CD14-positive monocyte (primary cell): ENCODE measurements around the gene NUP214. TPM values are rescaled to one million over a fixed set of nuclear protein-coding genes. Genes with fewer than 3 reads are reported as not detected.
"Not testable (repeated sequence)": the region's sequence is repeated elsewhere in the genome, so short reads cannot be mapped to it uniquely, and the experiment has no call there.

Experiments used
- DNase-seq, 3 donors: peaks; one replicate each; pipeline ENCODE4 v3.0.0-alpha.2; 2011 to 2022
- H2AFZ ChIP-seq: 2 replicates; pipeline ENCODE4 v1.6.0; 2012; ENCODE audit warnings: mild to moderate bottlenecking, low read depth, low read length, inconsistent platforms; ENCODE audit not compliant: insufficient read depth, poor library complexity, severe bottlenecking
- H3K27ac ChIP-seq, 2 donors: 1 replicate in 1 of 2; 2 replicates in 1 of 2; pipeline ENCODE4 v1.5.1; 2012 to 2013; ENCODE audit warnings: low read length in 2 of 2, control low read depth in 1 of 2, inconsistent platforms in 1 of 2, low read depth in 1 of 2, mild to moderate bottlenecking in 1 of 2
- H3K27me3 ChIP-seq, 2 donors: one replicate each; pipeline versions ENCODE4 v1.6.0 to v1.6.1; 2011 to 2013; ENCODE audit warnings: low read length in 2 of 2; ENCODE audit not compliant: control insufficient read depth in 2 of 2, insufficient read depth in 2 of 2
- H3K36me3 ChIP-seq, 2 donors: replicated peaks in 1 of 2; 1 replicate in 1 of 2; 2 replicates in 1 of 2; pipeline versions ENCODE4 v1.5.1 to v1.6.1; 2012 to 2013; ENCODE audit warnings: low read length in 2 of 2, control low read depth in 1 of 2, inconsistent platforms in 1 of 2, mild to moderate bottlenecking in 1 of 2; ENCODE audit not compliant: insufficient read depth in 2 of 2, control insufficient read depth in 1 of 2
- H3K4me1 ChIP-seq, 2 donors: 1 replicate in 1 of 2; 2 replicates in 1 of 2; pipeline versions ENCODE4 v1.5.1 to v1.6.1; 2012 to 2013; ENCODE audit warnings: low read length in 2 of 2, control low read depth in 1 of 2, inconsistent platforms in 1 of 2, mild to moderate bottlenecking in 1 of 2, moderate library complexity in 1 of 2; ENCODE audit not compliant: insufficient read depth in 2 of 2, control insufficient read depth in 1 of 2
- H3K4me2 ChIP-seq: replicated peaks from 2 replicates; pipeline ENCODE3; 2012; ENCODE audit warnings: low read length, moderate library complexity, mild to moderate bottlenecking; ENCODE audit not compliant: poor library complexity, severe bottlenecking; ENCODE audit errors: extremely low read depth
- H3K4me3 ChIP-seq, 3 experiments: fragments of 200-600 bp in 1 of 3; sonication (generic) in 1 of 3; replicated peaks in 1 of 3; 1 replicate in 2 of 3; 2 replicates in 1 of 3; pipeline ENCODE4 v1.5.1; 2011 to 2013; ENCODE audit warnings: low read length in 3 of 3, mild to moderate bottlenecking in 3 of 3, control low read depth in 2 of 3, low read depth in 2 of 3, inconsistent platforms in 1 of 3, moderate library complexity in 1 of 3
- H3K79me2 ChIP-seq: 2 replicates; pipeline ENCODE4 v1.6.0; 2012; ENCODE audit warnings: mild to moderate bottlenecking, control low read depth, inconsistent platforms, low read length, moderate library complexity; ENCODE audit not compliant: insufficient read depth
- H3K9ac ChIP-seq: 2 replicates; pipeline ENCODE4 v1.6.0; 2017; ENCODE audit warnings: low read length, mild to moderate bottlenecking; ENCODE audit not compliant: insufficient read depth, poor library complexity, severe bottlenecking
- H3K9me3 ChIP-seq, 2 donors: replicated peaks in 1 of 2; 1 replicate in 1 of 2; 2 replicates in 1 of 2; pipeline versions ENCODE4 v1.5.1 to v1.6.1; 2012 to 2013; ENCODE audit warnings: low read length in 2 of 2, control low read depth in 1 of 2; ENCODE audit not compliant: control insufficient read depth in 1 of 2, insufficient read depth in 1 of 2
- H4K20me1 ChIP-seq: 2 replicates; pipeline ENCODE4 v1.6.0; 2012; ENCODE audit warnings: mild to moderate bottlenecking, low read length, control low read depth, moderate library complexity; ENCODE audit not compliant: insufficient read depth
- H3K27ac Mint-ChIP-seq, 7 donors: one replicate each; pipeline ENCODE4 v1.8.0; 2020; ENCODE audit warnings: mild to moderate bottlenecking in 7 of 7, mixed read lengths in 7 of 7, moderate library complexity in 6 of 7, inconsistent platforms in 2 of 7
- H3K27me3 Mint-ChIP-seq, 3 donors: one replicate each; pipeline ENCODE4 v1.8.0; 2021 to 2022; ENCODE audit warnings: low read depth in 3 of 3, mild to moderate bottlenecking in 3 of 3, mixed read lengths in 3 of 3, moderate library complexity in 3 of 3, inconsistent platforms in 1 of 3
- H3K36me3 Mint-ChIP-seq, 2 donors: one replicate each; pipeline ENCODE4 v1.8.0; 2020; ENCODE audit warnings: mixed read lengths in 2 of 2, inconsistent platforms in 1 of 2, mild to moderate bottlenecking in 1 of 2
- H3K4me1 Mint-ChIP-seq: one replicate; pipeline ENCODE4 v1.8.0; 2020; ENCODE audit warnings: mild to moderate bottlenecking, mixed read lengths
- H3K4me3 Mint-ChIP-seq, 2 donors: one replicate each; pipeline ENCODE4 v1.8.0; 2020; ENCODE audit warnings: mild to moderate bottlenecking in 2 of 2, mixed read lengths in 2 of 2, moderate library complexity in 1 of 2
- H3K9me3 Mint-ChIP-seq, 7 donors: one replicate each; pipeline ENCODE4 v1.8.0; 2020 to 2022; ENCODE audit warnings: mixed read lengths in 7 of 7, mild to moderate bottlenecking in 6 of 7, moderate library complexity in 6 of 7, inconsistent platforms in 2 of 7
- WGBS: methylation state at CpG from one replicate; pipeline ENCODE4 v1.1.5; 2013; ENCODE audit warnings: missing lambda C conversion rate; ENCODE audit not compliant: insufficient coverage; 5-methylcytosine and 5-hydroxymethylcytosine counted together
- intact Hi-C, 2 donors: fragments of 100-400 bp; cut with micrococcal nuclease; formaldehyde crosslinking; loops; one replicate each; pipeline versions ENCODE4 v1.15.0 to v1.15.1; 2023
- polyA plus RNA-seq, 3 donors: library from polyadenylated mRNA; depleted of rRNA in 1 of 3; unstranded in 2 of 3; stranded (reverse) in 1 of 3; fragments of 300-500 nt in 2 of 3; fragments of >200 nt in 1 of 3; fragmentation: Illumina TruSeq in 2 of 3; gene quantifications; 1 replicate in 2 of 3; 2 replicates in 1 of 3; pipeline ENCODE4 v1.2.3, GENCODE V29; 2012 to 2021
- TF ChIP-seq, protein P1 (sequence below): fragments of 200-600 bp; IDR thresholded peaks from one replicate; pipeline ENCODE4 v1.8.0; 2022; ENCODE audit warnings: antibody characterized with exemption, mild to moderate bottlenecking

NUP214 gene
- polyA plus RNA-seq, 3 donors, result 94.9 to 329 (median 214) TPM

DNA sequence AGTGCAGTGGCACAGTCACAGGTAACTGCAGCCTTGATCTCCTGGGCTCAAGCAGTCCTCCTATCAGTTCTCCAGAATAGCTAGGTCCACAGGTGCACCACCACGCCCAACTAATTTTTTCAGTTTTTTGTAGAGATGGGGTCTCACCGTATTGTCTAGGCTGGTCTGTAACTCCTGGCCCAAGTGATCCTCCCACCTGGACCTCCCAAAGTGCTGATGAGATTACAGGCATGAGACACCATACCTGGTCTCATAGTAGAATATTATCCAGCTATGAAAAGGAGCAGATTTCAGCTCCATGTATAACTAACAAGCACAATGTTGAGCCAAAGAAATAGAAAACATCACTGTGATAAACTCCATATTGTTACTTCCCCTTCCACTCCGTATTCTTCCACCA, 81.1 kb downstream of the NUP214 start:
- peaks cover 1 to 13% (median 6%) of the 10 kb centered on the region in 7 donors for H3K9me3 Mint-ChIP-seq
- peaks cover 0 to 1% (median 0%) of the 10 kb centered on the region in 3 donors for H3K27me3 Mint-ChIP-seq
- no peak overlapping the region for H3K4me3 ChIP-seq
- H3K9me3 ChIP-seq, result peaks cover 2 to 7% of the 10 kb centered on the region in 2 donors
- WGBS, result 100% methylated on average over 1 of the region's 3 CpGs
- H4K20me1 ChIP-seq, result no peaks in the 10 kb centered on the region
- H3K27ac Mint-ChIP-seq, result peak overlapping the region in 1 of 7 donors; percentile 50
- H3K4me1 Mint-ChIP-seq, result peaks cover 24% of the 10 kb centered on the region
- H3K4me2 ChIP-seq, result no peak overlapping the region
- H3K36me3 ChIP-seq, result peaks cover 13 to 70% of the 10 kb centered on the region in 2 donors
- intact Hi-C loops, result no loop called here
- no peak overlapping the region for H3K9ac ChIP-seq
- H3K27me3 ChIP-seq, result no peaks in the 10 kb centered on the region
- no peak overlapping the region for H2AFZ ChIP-seq
- no peak for DNase-seq
- no peaks in the 10 kb centered on the region for H3K79me2 ChIP-seq
- TF ChIP-seq, protein P1, sequence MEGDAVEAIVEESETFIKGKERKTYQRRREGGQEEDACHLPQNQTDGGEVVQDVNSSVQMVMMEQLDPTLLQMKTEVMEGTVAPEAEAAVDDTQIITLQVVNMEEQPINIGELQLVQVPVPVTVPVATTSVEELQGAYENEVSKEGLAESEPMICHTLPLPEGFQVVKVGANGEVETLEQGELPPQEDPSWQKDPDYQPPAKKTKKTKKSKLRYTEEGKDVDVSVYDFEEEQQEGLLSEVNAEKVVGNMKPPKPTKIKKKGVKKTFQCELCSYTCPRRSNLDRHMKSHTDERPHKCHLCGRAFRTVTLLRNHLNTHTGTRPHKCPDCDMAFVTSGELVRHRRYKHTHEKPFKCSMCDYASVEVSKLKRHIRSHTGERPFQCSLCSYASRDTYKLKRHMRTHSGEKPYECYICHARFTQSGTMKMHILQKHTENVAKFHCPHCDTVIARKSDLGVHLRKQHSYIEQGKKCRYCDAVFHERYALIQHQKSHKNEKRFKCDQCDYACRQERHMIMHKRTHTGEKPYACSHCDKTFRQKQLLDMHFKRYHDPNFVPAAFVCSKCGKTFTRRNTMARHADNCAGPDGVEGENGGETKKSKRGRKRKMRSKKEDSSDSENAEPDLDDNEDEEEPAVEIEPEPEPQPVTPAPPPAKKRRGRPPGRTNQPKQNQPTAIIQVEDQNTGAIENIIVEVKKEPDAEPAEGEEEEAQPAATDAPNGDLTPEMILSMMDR, result no peak
- no peak overlapping the region for H3K27ac ChIP-seq
- no peak overlapping the region for H3K4me3 Mint-ChIP-seq
- H3K36me3 Mint-ChIP-seq, result peaks cover 56 to 72% of the 10 kb centered on the region in 2 donors
- peaks cover 21 to 22% of the 10 kb centered on the region in 2 donors for H3K4me1 ChIP-seq

DNA sequence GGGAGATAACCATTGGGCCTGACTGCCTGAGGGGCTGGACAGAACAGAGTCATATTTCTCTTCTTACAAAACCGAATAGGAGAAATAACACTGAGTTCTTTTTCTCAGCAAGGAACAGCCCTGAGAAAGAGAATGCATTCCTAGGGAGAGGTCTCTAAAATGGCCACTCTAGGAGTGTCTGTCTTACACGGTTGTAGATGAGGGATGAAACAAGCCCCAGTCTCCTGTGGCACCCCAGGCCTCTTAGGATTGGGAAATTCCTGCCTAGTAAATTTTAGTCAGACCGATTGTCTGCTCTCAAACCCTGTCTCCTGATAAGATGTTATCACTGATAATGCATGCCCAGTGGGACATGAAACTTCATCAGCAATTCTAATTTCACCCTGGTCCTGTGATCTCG, 86.5 kb downstream of the NUP214 start:
- H3K79me2 ChIP-seq, H3K4me1 ChIP-seq, H3K27me3 ChIP-seq, H4K20me1 ChIP-seq, H3K27ac Mint-ChIP-seq, DNase-seq, H3K27me3 Mint-ChIP-seq, H3K4me2 ChIP-seq, intact Hi-C loops, H3K4me3 ChIP-seq, H3K4me1 Mint-ChIP-seq, H3K9ac ChIP-seq, H3K4me3 Mint-ChIP-seq, H3K27ac ChIP-seq, H2AFZ ChIP-seq: not testable (repeated sequence)
- peaks cover 7 to 76% of the 10 kb centered on the region in 2 donors for H3K36me3 ChIP-seq
- Mint-ChIP-seq H3K9me3 (peaks cover 15 to 26% (median 16%) of the 10 kb centered on the region in 7 donors), H3K36me3 (peaks cover 56 to 78% of the 10 kb centered on the region in 2 donors)
- H3K9me3 ChIP-seq, result peaks cover 12 to 17% of the 10 kb centered on the region in 2 donors
- WGBS, result 100% methylated on average over 4 of the region's 4 CpGs
